Muscle layer of colon (tissue), 2 donors: ENCODE measurements around the gene PRR36.

Experiments
- H3K27ac ChIP-seq: one replicate; pipeline ENCODE4 v1.7.0; 2013; ENCODE audit warnings: low read depth, mild to moderate bottlenecking, low read length, moderate library complexity
- H3K27me3 ChIP-seq, 2 donors: one replicate each; pipeline ENCODE4 v1.7.0; 2013; ENCODE audit warnings: low read length in 2 of 2, mild to moderate bottlenecking in 2 of 2; ENCODE audit not compliant: insufficient read depth in 2 of 2, control insufficient read depth in 1 of 2
- H3K36me3 ChIP-seq: one replicate; pipeline ENCODE4 v1.7.0; 2013; ENCODE audit warnings: mild to moderate bottlenecking, low read length; ENCODE audit not compliant: insufficient read depth
- H3K4me1 ChIP-seq: one replicate; pipeline ENCODE4 v1.7.0; 2013; ENCODE audit warnings: mild to moderate bottlenecking, low read length; ENCODE audit not compliant: insufficient read depth
- H3K4me3 ChIP-seq, 2 donors: one replicate each; pipeline ENCODE4 v1.7.0; 2013; ENCODE audit warnings: low read length in 2 of 2, low read depth in 1 of 2, mild to moderate bottlenecking in 1 of 2, moderate library complexity in 1 of 2
- H3K9ac ChIP-seq: one replicate; pipeline ENCODE4 v1.7.0; 2013; ENCODE audit warnings: low read length
- H3K9me3 ChIP-seq: one replicate; pipeline ENCODE4 v1.7.0; 2013; ENCODE audit warnings: mild to moderate bottlenecking, low read length
- donor health status: abdominal sarcoma.
- donor health status: Adenocarcinoma of cecum.

PRR36 gene

DNA sequence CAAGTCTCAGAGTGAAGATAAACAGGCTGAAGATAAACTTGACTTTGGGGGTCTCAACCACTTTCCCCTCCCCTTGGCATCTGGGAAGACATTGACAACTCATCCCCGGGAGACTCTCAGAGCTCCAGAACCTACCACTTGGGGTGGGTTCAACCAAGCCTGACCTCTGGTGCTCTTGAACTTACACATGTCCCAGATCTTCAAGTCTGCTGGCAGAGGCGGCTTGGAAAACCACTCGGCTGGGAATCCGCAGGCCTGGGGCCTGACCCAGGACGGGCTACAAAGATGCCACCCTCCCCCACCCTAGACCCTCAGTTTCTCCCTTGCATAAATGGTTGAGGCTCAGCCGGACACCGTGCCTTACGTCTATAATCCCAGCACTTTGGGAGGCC lies 14.6 kb upstream of the PRR36 start:
- peaks cover 4 to 14% of the 10 kb centered on the region in 2 donors for H3K27me3 ChIP-seq
- H3K9ac ChIP-seq = no peak overlapping the region

DNA sequence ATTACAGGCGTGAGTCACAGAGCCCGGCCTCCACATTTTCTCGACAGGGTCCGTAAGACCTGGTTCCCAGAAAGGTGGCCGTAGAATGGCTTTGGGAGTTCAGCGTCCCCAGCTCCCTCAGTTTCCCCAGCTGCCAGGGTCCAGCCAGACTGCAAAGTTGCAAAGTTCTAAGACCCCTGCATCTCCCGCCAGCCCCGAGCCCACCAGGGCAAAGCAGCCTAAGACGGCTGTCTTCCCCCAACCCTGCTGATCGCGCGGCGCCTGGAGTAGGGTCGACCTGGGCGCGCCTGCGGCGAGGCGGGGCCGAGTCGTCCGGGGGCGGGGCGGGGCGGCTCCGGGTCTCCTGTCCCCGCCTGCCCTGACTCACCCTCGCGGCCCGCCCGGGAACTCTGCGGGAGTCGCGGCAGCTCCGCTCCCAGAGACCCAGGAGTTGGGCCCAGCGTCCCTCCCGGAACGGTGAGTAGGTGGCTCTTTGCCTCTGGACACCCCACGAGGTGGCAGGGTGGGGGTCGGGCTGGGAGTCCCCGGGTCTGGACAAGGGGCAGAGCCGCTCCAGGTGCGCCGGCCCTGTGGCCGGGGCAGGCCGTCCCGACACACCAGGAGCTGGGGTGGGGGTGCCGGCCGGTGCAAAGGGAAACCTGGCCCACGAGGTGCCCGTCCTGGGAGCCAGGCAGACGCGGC lies 14.1 kb upstream of the PRR36 start, which contains the start of gene LRRC8E:
LRRC8E (plus strand) TSS at position 366 of the 681 bp plus-strand sequence. CDS start 7,094 bp downstream, outside the sequence.
- Histone ChIP-seq H3K36me3 (no peaks in the 10 kb centered on the region), H3K4me3 (no peak within 1 kb of the TSS), H3K27ac (no peak within 1 kb of the TSS), H3K9ac (no peak within 1 kb of the TSS), H3K9me3 (no peaks in the 10 kb centered on the region), H3K4me1 (no peaks in the 10 kb centered on the region), H3K27me3 (peaks cover 4 to 14% of the 10 kb centered on the region in 2 donors)

More for the DNA sequence above, 14.6 kb upstream of the PRR36 start:
- no peak overlapping the region for H3K4me3 ChIP-seq
- no peaks in the 10 kb centered on the region for H3K36me3 ChIP-seq
- no peaks in the 10 kb centered on the region for H3K4me1 ChIP-seq
- H3K9me3 ChIP-seq = no peaks in the 10 kb centered on the region
- H3K27ac ChIP-seq = no peak overlapping the region

DNA sequence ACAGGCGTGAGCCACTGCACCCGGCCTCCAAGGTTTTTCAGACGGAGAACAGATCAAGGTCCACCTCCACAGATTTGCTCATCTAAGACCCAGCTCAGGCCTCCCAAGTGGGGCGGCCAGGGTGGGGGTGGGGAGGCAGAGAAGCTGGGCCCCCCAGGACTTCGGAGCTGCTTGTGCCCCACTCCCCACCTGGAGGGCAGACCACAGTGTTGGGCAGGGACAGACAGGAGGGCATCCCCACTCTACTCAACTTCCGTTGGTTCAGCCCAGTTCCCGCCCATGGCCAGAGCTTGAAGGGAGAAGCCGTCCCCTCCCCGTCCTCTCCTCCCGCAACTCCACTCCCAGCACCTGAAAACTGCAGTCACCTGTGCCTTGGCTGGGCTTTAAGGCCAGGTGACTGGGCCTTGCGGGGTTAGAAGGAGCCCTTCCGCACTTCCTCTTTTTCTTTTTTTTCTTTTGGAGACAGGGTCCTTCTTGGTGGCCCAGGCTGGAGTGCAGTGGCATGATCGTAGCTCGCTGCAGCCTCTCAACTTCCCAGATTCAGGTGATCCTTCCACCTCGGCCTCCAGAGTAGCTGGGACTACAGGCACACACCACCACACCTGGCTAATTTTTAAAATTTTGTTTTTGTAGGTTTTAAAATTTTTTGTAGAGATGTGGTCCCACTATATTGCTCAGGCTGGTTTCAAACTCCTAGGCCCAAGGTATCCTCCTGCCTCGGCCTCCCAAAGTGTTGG lies 13.4 kb upstream of the PRR36 start:
- Histone ChIP-seq H3K4me3 (no peak overlapping the region), H3K27me3 (peaks cover 4 to 14% of the 10 kb centered on the region in 2 donors), H3K27ac (no peak overlapping the region), H3K36me3 (no peaks in the 10 kb centered on the region), H3K9me3 (no peaks in the 10 kb centered on the region), H3K9ac (no peak overlapping the region), H3K4me1 (no peaks in the 10 kb centered on the region)

GRCh38 chr19:7885818-7886217 lies 11.6 kb upstream of the PRR36 start:
- Histone ChIP-seq H3K36me3 (no peaks in the 10 kb centered on the region), H3K9me3 (no peaks in the 10 kb centered on the region), H3K4me1 (no peaks in the 10 kb centered on the region), H3K27me3 (peaks cover 4 to 14% of the 10 kb centered on the region in 2 donors), H3K27ac (no peak overlapping the region), H3K9ac (no peak overlapping the region), H3K4me3 (no peak overlapping the region)

DNA sequence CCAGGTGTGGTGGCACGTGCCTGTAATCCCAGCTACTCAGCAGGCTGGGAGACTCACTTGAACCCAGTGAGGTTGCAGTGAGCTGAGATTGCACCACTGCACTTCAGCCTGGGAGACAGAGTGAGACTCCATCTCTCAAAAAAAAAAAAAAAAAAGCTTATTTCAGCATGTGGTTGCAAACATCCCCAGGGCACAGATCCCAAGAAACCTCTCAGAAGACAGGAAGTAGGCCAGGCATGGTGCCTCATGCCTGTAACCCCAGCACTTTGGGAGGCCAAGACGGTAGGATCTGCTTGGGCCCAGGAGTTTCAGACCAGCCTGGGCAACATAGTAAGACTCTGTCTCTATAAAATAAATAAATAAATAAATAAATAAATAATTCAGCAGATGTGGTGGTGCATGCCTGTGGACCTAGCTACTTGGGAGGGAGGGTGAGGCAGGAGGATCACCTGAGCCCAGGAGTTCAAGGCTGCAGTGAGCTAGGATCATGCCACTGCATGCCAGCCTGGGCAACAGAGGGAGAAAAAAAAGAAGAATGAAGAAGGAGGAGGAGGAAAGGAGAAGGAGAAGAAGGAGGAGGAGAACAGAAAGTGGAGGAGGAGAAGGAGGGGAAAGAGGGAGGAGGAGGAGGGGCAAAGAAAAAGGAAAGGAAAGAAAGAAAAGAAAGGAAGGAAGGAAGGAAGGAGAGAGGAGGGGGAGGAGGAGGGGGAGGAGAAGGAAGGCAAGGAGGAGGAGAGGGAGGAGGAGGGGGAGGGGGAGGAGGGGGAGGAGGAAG lies 9.8 kb upstream of the PRR36 start:
- H3K9me3 ChIP-seq = no peaks in the 10 kb centered on the region
- no peak overlapping the region for H3K4me3 ChIP-seq
- H3K9ac ChIP-seq = no peak overlapping the region
- H3K36me3 ChIP-seq = no peaks in the 10 kb centered on the region
- H3K4me1 ChIP-seq = no peaks in the 10 kb centered on the region
- H3K27me3 ChIP-seq = peaks cover 4 to 14% of the 10 kb centered on the region in 2 donors
- H3K27ac ChIP-seq = no peak overlapping the region

GRCh38 chr19:7883105-7883504 lies 8.9 kb upstream of the PRR36 start:
- H3K36me3 ChIP-seq = no peaks in the 10 kb centered on the region
- H3K9ac ChIP-seq = no peak overlapping the region
- H3K9me3 ChIP-seq = no peaks in the 10 kb centered on the region
- no peaks in the 10 kb centered on the region for H3K4me1 ChIP-seq
- no peak overlapping the region for H3K27ac ChIP-seq
- H3K27me3 ChIP-seq = peaks cover 0 to 5% of the 10 kb centered on the region in 2 donors
- no peak overlapping the region for H3K4me3 ChIP-seq

GRCh38 chr19:7881910-7882309 lies 7.7 kb upstream of the PRR36 start:
- Histone ChIP-seq H3K4me3 (no peak overlapping the region), H3K9me3 (no peaks in the 10 kb centered on the region), H3K9ac (no peak overlapping the region), H3K4me1 (no peaks in the 10 kb centered on the region), H3K27me3 (no peaks in the 10 kb centered on the region), H3K27ac (no peak overlapping the region), H3K36me3 (no peaks in the 10 kb centered on the region)

DNA sequence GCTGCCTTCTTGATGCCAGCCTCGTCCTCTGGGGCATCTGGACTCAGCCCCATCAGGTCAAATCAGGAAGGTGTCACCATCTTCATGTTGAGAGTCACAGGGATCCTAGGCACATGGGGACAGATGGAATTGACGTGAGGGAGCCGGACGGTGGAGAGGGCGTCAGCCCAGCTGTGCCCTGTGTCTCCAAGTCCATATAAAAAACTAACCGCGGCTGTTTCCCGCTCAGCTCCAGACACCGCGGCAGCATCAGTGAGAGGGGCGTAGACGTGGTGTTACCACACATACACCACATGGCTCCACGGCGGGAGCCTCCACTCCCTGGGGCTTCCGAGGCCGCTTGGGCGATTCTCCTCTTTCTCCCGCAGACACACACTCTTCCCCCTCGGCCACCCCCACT lies 5.6 kb upstream of the PRR36 start:
- Histone ChIP-seq H3K27me3 (peaks cover 0 to 2% of the 10 kb centered on the region in 2 donors), H3K9ac (no peak overlapping the region), H3K27ac (no peak overlapping the region), H3K4me3 (no peak overlapping the region), H3K36me3 (no peaks in the 10 kb centered on the region), H3K9me3 (no peaks in the 10 kb centered on the region), H3K4me1 (no peaks in the 10 kb centered on the region)

GRCh38 chr19:7879111-7879807 lies 5.1 kb upstream of the PRR36 start:
- Histone ChIP-seq H3K9me3 (no peaks in the 10 kb centered on the region), H3K27me3 (peaks cover 0 to 7% of the 10 kb centered on the region in 2 donors), H3K4me1 (no peaks in the 10 kb centered on the region), H3K4me3 (no peak overlapping the region), H3K36me3 (no peaks in the 10 kb centered on the region), H3K9ac (no peak overlapping the region), H3K27ac (no peak overlapping the region)

GRCh38 chr19:7877249-7877836 lies 3.2 kb upstream of the PRR36 start:
- no peak overlapping the region for H3K9ac ChIP-seq
- peaks cover 0 to 25% of the 10 kb centered on the region in 2 donors for H3K27me3 ChIP-seq
- H3K36me3 ChIP-seq = no peaks in the 10 kb centered on the region
- H3K4me3 ChIP-seq = no peak overlapping the region
- H3K27ac ChIP-seq = no peak overlapping the region
- no peaks in the 10 kb centered on the region for H3K4me1 ChIP-seq
- H3K9me3 ChIP-seq = no peaks in the 10 kb centered on the region
